Body of pancreas (tissue), 4 donors: Measurements from ENCODE around the gene PI4K2A.

Source experiments
- CTCF ChIP-seq, 7 experiments: fragments of 450-650 bp in 4 of 7; fragments of 200-600 bp in 3 of 7; sonication (generic) in 3 of 7; IDR thresholded peaks; one replicate each; pipeline ENCODE4 v1.5.1; 2016 to 2019; ENCODE audit warnings: antibody characterized with exemption in 7 of 7
- POLR2A ChIP-seq, 3 donors: fragments of 450-650 bp; IDR thresholded peaks; one replicate each; pipeline ENCODE4 v1.6.1; 2016; ENCODE audit warnings: antibody characterized with exemption in 3 of 3, mild to moderate bottlenecking in 2 of 3

GRCh38 chr10:97599272-97599619 is 41.2 kb upstream of the PI4K2A start:
- TF ChIP-seq CTCF (IDR thresholded peaks at IDR 0.05) (no peak), POLR2A (IDR thresholded peaks at IDR 0.05) (no peak)
